Measurements from ENCODE around the gene VPS35.
A peak's percentile ranks its signal among the peaks of the same experiment; 100 is the strongest.

VPS35 gene

GRCh38 chr16:46688654-46689364, at the start of gene VPS35:
TSS of gene VPS35 (minus strand) at chr16:46689178. CDS start at chr16:46689133, 45 bp downstream.
- peak; percentile 99 to 100 for DNase-seq

- no peak for DNase-seq
Observed at GRCh38 chr16:46737621-46738214, 48.7 kb upstream of the VPS35 start.

GRCh38 chr16:46736695-46737094, 47.7 kb upstream of the VPS35 start:
- DNase-seq, result no peak

GRCh38 chr16:46733319-46733830, 44.4 kb upstream of the VPS35 start:
- no peak for DNase-seq

- no peak for DNase-seq
Observed at GRCh38 chr16:46732561-46732960, 43.6 kb upstream of the VPS35 start.

- no peak for DNase-seq
Observed at GRCh38 chr16:46731691-46732555, 42.9 kb upstream of the VPS35 start.

- no peak for DNase-seq
Observed at GRCh38 chr16:46730801-46731690, 42.1 kb upstream of the VPS35 start.

GRCh38 chr16:46730126-46730525, 41.1 kb upstream of the VPS35 start:
- DNase-seq, result no peak

- DNase-seq, result no peak
Observed at GRCh38 chr16:46729326-46729995, 40.5 kb upstream of the VPS35 start.

GRCh38 chr16:46728806-46729205, 39.8 kb upstream of the VPS35 start:
- DNase-seq, result no peak

- DNase-seq, result no peak
Observed at GRCh38 chr16:46727630-46728029, 38.7 kb upstream of the VPS35 start.

- no peak for DNase-seq
Observed at GRCh38 chr16:46727184-46727583, 38.2 kb upstream of the VPS35 start.

- DNase-seq, result no peak
Observed at GRCh38 chr16:46721885-46722284, 32.9 kb upstream of the VPS35 start.

- DNase-seq, result no peak
Observed at GRCh38 chr16:46720619-46721018, 31.6 kb upstream of the VPS35 start.

GRCh38 chr16:46719528-46719927, 30.6 kb upstream of the VPS35 start:
- DNase-seq, result no peak

GRCh38 chr16:46718214-46718613, 29.2 kb upstream of the VPS35 start:
- DNase-seq, result no peak

- no peak for DNase-seq
Observed at GRCh38 chr16:46717692-46718091, 28.7 kb upstream of the VPS35 start.

GRCh38 chr16:46715769-46716305, 26.9 kb upstream of the VPS35 start:
- no peak for DNase-seq

- no peak for DNase-seq
Observed at GRCh38 chr16:46714797-46715591, 26.0 kb upstream of the VPS35 start.

GRCh38 chr16:46713634-46714033, 24.7 kb upstream of the VPS35 start:
- no peak for DNase-seq

GRCh38 chr16:46712911-46713310, 23.9 kb upstream of the VPS35 start:
- no peak for DNase-seq

Measured in stimulated activated CD4-positive, alpha-beta T cell treated with anti-CD3 and anti-CD28 coated beads, Interleukin-4, amount 100 ng/mL, for 4 hours (primary cell).